Central memory CD8-positive, alpha-beta T cell (primary cell): ENCODE results near the gene COL19A1.
A peak's percentile ranks its signal among the peaks of the same experiment; 100 is the strongest.

ENCODE experiments used
- ATAC-seq: fragments of 150-1000 bp; cut with Tn5 transposase; replicated peaks from 2 replicates; pipeline ENCODE4 v1.10.0; 2022; ENCODE audit warnings: mild to moderate bottlenecking, moderate FRiP score, moderate number of reproducible peaks; ENCODE audit not compliant: poor library complexity, severe bottlenecking; ENCODE audit errors: extremely low read depth
- DNase-seq, 2 donors: peaks; one replicate each; pipeline ENCODE4 v3.0.0; 2021; ENCODE audit warnings: low spot score in 2 of 2
- H3K27ac Mint-ChIP-seq: one replicate; pipeline ENCODE4 v1.8.0; 2022; ENCODE audit warnings: low read depth, mild to moderate bottlenecking, moderate library complexity, mixed read lengths
- H3K27me3 Mint-ChIP-seq: one replicate; pipeline ENCODE4 v1.8.0; 2022; ENCODE audit warnings: mixed read lengths
- H3K36me3 Mint-ChIP-seq: one replicate; pipeline ENCODE4 v1.8.0; 2022; ENCODE audit warnings: mild to moderate bottlenecking, moderate library complexity, mixed read lengths; ENCODE audit not compliant: insufficient read depth
- H3K4me1 Mint-ChIP-seq: one replicate; pipeline ENCODE4 v1.8.0; 2022; ENCODE audit warnings: mixed read lengths
- H3K4me3 Mint-ChIP-seq: one replicate; pipeline ENCODE4 v1.8.0; 2022; ENCODE audit warnings: mild to moderate bottlenecking, moderate library complexity, mixed read lengths
- H3K9me3 Mint-ChIP-seq: one replicate; pipeline ENCODE4 v1.8.0; 2022; ENCODE audit warnings: mixed read lengths

COL19A1 gene

DNA sequence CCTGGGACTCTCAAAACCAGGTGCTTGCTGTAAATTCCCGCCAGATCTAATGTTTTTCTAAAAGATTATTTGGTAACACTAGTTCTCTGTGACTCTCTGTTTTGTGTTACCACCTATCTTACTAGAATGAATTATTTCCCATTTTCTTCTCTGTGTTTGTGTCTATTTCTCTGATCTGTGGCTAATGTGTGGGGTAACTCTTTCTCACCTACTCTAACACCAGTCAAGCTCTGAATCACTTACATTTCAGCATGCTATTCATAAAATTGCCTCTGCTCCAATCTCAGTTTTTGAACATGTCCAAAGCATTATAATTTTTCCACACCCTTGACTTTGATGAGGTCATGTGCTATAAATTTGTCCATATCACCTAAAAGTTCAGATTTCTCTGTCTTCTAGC is 23.2 kb upstream of the COL19A1 start:
- no peak for DNase-seq
- ATAC-seq = no peak
- H3K4me1 Mint-ChIP-seq = no peaks in the 10 kb centered on the region
- H3K4me3 Mint-ChIP-seq = no peak overlapping the region
- H3K27ac Mint-ChIP-seq = no peak overlapping the region
- H3K9me3 Mint-ChIP-seq = no peaks in the 10 kb centered on the region
- peaks cover 79% of the 10 kb centered on the region for H3K27me3 Mint-ChIP-seq
- no peaks in the 10 kb centered on the region for H3K36me3 Mint-ChIP-seq

DNA sequence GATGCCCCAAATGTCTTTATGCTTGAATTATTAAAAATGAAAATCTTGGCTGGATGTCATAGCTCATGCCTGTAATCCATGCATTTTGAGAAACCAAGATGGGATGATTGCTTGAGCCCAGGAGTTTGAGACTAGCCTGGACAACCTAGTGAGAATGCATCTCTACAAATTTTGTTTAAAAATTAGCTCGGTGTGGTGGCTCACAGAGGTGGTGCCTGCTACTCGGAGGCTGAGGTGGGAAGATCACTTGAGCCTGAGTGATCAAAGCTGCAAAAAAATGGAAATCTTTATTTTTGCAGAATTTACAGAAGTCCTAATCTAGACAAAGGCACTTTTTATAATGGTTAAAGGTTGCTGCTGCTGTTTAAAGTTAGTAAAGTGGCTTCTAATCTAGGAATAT is 20.0 kb upstream of the COL19A1 start:
- peaks cover 60% of the 10 kb centered on the region for H3K27me3 Mint-ChIP-seq
- H3K4me3 Mint-ChIP-seq = no peak overlapping the region
- ATAC-seq = no peak

DNA sequence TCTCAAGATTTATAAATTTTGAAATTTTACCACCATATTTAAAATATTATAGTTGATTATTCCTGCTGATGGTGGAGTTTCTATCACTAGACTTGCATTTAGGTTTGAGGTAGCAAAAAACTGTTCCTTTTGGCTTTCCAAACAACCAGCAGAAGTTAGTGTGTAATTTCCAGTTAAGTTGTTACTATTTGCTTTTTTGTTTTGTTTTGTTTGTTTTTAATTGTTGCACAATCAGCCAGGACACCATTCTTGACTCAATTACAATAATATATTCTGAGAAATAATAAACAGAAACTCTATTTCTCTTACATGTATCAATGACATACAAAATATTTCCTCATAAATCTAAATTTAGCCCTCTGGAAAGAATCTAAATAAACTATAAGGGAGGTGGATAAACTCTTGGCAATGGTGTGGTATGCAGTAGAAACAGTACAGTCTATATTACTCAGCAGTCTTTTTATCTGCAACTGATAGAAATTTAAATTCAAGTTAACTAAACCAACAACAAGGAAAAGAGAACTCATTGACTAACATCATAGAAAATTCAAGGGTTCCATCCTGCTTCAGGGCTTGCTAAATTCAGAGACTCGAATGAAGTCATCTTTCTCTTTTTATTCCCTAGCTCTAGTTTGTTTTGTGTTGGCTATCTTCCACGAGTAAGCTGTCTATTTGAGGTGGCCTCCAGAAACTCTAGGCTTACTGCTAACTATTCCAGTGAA is 19.4 kb upstream of the COL19A1 start:
- no peak for ATAC-seq
- H3K36me3 Mint-ChIP-seq = no peaks in the 10 kb centered on the region
- H3K4me3 Mint-ChIP-seq = no peak overlapping the region
- no peak for DNase-seq
- no peak overlapping the region for H3K27ac Mint-ChIP-seq
- no peaks in the 10 kb centered on the region for H3K9me3 Mint-ChIP-seq
- H3K27me3 Mint-ChIP-seq = peaks cover 54% of the 10 kb centered on the region
- no peaks in the 10 kb centered on the region for H3K4me1 Mint-ChIP-seq

More for the DNA sequence above, 20.0 kb upstream of the COL19A1 start:
- no peaks in the 10 kb centered on the region for H3K36me3 Mint-ChIP-seq
- DNase-seq = no peak
- H3K4me1 Mint-ChIP-seq = no peaks in the 10 kb centered on the region
- H3K9me3 Mint-ChIP-seq = no peaks in the 10 kb centered on the region
- H3K27ac Mint-ChIP-seq = no peak overlapping the region

DNA sequence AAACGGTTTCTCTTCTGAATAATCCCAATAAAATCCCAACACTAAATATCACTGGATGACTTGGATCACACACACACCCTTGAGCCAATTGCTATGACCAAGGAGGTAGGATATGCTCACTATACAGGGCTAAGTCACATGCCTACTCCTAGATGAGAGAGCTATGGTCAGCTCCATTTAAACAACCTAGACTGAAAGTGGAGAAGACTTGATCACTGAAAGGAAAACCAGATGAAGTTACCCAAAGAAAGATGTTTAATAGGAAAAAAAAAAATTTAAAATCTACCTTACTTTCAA is 18.9 kb upstream of the COL19A1 start:
- ATAC-seq (no peak), DNase-seq (no peak)
- H3K36me3 Mint-ChIP-seq = no peaks in the 10 kb centered on the region
- no peak overlapping the region for H3K27ac Mint-ChIP-seq
- no peak overlapping the region for H3K4me3 Mint-ChIP-seq
- H3K27me3 Mint-ChIP-seq = peaks cover 51% of the 10 kb centered on the region
- no peaks in the 10 kb centered on the region for H3K4me1 Mint-ChIP-seq
- H3K9me3 Mint-ChIP-seq = no peaks in the 10 kb centered on the region

DNA sequence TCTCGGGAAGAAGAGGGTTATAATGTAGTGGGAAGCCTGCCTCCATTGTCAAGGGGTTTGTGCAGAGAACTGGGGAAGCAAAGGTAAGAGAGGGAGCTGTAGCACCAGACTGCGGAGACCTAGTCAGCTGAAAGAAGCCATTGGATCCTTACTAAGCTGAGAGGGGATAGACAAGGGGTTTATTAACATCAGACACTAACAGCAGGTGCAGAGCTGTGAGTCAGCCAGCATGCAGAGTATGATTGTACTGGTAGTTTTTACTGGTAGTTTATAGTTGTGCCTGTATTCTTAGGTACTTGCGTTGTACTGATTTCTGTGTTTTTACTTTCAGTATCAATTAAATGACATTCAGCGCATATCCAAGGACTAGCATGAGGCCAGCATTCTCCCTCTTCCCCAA is 17.8 kb upstream of the COL19A1 start:
- no peak for ATAC-seq
- Mint-ChIP-seq H3K9me3 (peaks cover 5% of the 10 kb centered on the region), H3K36me3 (peaks cover 1% of the 10 kb centered on the region), H3K27ac (no peak overlapping the region), H3K4me3 (no peak overlapping the region), H3K4me1 (no peaks in the 10 kb centered on the region), H3K27me3 (peaks cover 51% of the 10 kb centered on the region)
- no peak for DNase-seq

DNA sequence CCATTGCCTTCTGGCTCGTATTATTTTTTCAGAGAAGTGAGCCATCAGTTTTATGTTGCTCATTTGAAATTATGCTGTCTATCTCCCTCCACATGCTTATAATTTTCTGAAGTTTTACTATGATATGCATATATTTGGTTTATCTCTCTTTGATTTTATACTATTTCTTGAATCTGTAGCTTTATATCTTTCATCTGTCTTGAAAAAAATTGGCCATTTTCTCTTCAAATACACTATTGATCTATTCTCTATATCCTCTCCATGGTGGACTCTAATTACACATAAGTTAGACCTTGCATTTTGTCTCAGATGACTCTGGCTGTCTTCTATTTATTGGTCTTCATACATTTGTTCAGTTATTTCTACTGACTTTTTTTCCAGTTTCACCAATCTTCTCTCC is 13.7 kb upstream of the COL19A1 start:
- peaks cover 5% of the 10 kb centered on the region for H3K9me3 Mint-ChIP-seq
- no peak for ATAC-seq
- H3K27me3 Mint-ChIP-seq = peaks cover 58% of the 10 kb centered on the region
- no peaks in the 10 kb centered on the region for H3K4me1 Mint-ChIP-seq
- H3K27ac Mint-ChIP-seq = no peak overlapping the region
- no peak for DNase-seq
- no peak overlapping the region for H3K4me3 Mint-ChIP-seq
- peaks cover 1% of the 10 kb centered on the region for H3K36me3 Mint-ChIP-seq

DNA sequence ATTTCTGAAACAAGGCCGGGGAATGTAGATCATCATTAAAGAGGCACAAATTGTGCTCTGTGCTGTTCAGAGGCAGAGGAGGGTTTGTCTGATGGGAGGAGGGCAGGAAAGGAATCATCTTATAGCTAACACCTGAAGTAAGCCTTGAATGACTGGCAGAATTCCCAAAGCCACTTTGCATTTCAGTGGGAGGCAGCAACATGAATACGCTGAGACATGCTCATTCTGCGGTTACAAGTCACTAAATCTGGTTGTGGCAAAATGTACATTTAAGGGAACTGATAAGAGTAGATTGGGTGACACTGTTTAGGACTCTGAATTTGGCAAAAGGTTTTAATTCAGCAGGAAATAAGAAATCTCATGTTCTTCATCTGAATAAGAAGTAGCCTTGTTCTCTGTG is 4.4 kb upstream of the COL19A1 start:
- H3K9me3 Mint-ChIP-seq = no peaks in the 10 kb centered on the region
- peaks cover 12% of the 10 kb centered on the region for H3K4me1 Mint-ChIP-seq
- DNase-seq (no peak), ATAC-seq (no peak)
- H3K36me3 Mint-ChIP-seq = no peaks in the 10 kb centered on the region
- H3K4me3 Mint-ChIP-seq = no peak overlapping the region
- H3K27me3 Mint-ChIP-seq = peaks cover 76% of the 10 kb centered on the region
- no peak overlapping the region for H3K27ac Mint-ChIP-seq

DNA sequence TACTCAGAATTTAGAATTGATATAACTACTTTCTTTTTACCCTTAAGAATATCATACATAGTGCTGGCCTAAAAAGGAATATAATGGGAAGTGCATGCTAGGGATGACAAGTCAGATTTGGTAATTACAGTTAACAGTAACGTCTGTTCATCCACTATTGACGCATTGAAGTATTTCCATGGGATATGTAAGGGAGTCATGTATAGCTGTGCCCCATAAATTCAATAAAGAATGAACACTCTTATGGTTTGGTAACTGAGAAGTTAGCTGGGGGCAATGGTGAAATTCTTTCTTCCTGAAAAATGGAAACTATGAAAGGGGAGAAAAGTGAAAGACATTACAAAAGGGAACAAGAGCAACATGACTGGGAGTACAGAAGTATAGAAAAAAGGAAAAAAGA is 2.6 kb upstream of the COL19A1 start:
- H3K36me3 Mint-ChIP-seq = no peaks in the 10 kb centered on the region
- H3K27me3 Mint-ChIP-seq = peaks cover 73% of the 10 kb centered on the region
- H3K4me1 Mint-ChIP-seq = peaks cover 18% of the 10 kb centered on the region
- DNase-seq (no peak), ATAC-seq (no peak)
- H3K27ac Mint-ChIP-seq = no peak overlapping the region
- no peak overlapping the region for H3K4me3 Mint-ChIP-seq
- no peaks in the 10 kb centered on the region for H3K9me3 Mint-ChIP-seq

DNA sequence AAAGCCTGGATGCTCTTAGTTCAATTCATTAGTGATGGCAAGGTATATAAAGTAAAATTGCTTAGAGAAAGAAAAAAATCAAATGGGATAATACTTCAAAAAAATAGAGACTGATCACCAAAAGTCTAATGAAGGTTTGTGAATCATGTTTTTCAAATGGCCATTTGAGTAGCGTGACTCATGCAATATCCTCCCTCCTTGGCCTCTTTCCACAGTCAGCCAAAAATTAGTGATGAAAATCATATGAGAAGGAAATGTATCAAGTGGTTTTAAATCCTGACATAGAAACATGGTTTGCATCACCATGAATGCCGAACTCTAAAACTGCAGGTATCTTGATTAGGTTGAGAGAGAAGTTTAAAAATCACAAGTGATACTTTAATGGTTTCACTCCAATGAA is 1.2 kb upstream of the COL19A1 start:
- Mint-ChIP-seq H3K4me3 (no peak overlapping the region), H3K4me1 (peaks cover 18% of the 10 kb centered on the region), H3K9me3 (no peaks in the 10 kb centered on the region), H3K36me3 (no peaks in the 10 kb centered on the region), H3K27ac (no peak overlapping the region), H3K27me3 (peaks cover 68% of the 10 kb centered on the region)
- DNase-seq (no peak), ATAC-seq (no peak)

DNA sequence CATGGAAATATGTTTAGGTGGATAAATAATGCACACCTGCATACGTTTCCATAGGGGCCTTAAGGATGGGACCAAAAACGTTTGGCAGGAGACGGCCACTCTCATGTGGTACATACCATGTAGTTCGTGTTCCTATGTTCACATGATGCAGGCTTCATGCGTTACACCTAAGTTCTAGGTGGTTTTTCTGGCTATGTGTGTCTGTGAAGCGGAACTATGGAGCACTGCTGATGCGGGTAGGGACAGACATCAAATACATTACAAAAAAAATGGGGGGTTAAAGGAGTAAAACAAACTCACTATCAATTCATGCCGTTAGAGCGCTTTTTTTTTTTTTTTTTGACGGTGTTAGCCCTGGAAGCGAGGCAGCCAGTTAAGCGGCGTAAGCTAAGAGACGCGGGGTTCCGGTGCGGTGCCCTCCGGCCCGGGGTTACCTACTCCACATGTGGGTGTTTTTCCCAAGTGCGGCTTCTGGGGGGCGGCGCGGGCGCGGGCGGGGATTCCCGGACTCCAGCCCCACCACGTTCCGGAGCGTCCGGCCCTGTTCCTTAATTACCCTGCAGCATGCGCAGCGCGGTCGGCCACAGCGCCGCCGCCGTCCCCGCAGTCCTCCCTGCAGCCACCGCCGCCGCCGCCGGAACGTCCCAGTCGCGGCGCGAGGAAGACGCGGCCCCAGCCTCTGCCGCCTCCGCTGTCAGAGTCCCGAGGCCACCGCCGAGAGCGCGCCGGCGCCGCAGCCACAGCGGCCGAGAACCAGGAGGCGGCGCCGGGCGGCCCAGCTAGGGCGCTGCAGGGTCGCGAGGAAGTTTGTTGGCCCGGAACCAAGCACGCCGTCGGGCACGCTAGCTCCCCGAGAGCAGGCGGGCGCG is 648 bp downstream of the COL19A1 start:
- peak; percentile 77 for ATAC-seq
- DNase-seq = peak; percentile 22 to 46
- Mint-ChIP-seq H3K27ac (no peak overlapping the region), H3K4me3 (peak overlapping the region; percentile 73), H3K27me3 (peaks cover 62% of the 10 kb centered on the region), H3K36me3 (peaks cover 3% of the 10 kb centered on the region), H3K4me1 (peaks cover 18% of the 10 kb centered on the region), H3K9me3 (no peaks in the 10 kb centered on the region)

DNA sequence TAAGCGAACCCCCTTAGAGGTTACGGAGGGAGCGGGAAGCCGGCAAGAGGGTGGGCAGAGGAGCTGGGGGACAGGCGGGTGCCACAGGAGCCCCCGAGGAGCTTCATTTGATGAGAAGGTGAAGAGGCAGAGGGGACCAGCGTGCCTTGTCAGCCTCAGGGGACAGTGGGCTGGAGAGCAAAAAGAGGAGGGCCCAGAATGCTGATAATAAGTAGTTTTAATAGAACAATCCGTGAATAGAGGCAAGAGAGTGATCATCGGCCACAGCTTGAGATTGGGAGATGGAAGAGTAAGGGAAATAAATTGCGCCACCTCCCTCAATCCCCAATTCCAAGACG is 1.3 kb downstream of the COL19A1 start:
- ATAC-seq (no peak), DNase-seq (no peak)
- Mint-ChIP-seq H3K9me3 (no peaks in the 10 kb centered on the region), H3K36me3 (peaks cover 3% of the 10 kb centered on the region), H3K27ac (no peak overlapping the region), H3K4me1 (peaks cover 18% of the 10 kb centered on the region), H3K4me3 (peak overlapping the region; percentile 73), H3K27me3 (peaks cover 60% of the 10 kb centered on the region)

DNA sequence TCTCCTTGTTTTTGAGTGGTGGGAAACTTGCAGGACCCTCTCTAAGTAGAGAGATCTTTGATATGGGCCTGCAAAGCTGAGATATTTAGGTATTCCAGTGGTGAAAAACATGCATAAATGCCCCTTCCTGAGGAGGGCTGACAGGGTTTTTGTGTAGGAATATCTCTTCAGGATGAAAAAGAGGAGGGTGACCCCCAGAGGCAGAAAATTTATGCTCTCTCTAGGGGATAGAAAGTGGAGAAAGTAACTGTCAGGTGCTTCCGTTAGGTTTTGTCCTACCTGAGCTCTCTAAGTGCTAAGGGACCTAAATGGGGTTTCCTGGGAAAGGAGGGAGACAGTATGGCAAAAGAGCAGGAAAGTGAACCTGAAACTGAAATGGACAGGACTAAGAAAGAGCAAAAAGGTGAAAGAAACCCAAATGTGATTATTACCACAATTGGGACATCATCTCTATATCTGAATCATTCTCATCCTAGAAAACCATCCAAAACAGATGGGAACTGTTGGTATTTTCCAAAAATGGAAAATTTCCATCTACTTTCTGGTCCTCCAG is 2.0 kb downstream of the COL19A1 start:
- H3K4me1 Mint-ChIP-seq = peaks cover 18% of the 10 kb centered on the region
- H3K4me3 Mint-ChIP-seq = peak overlapping the region; percentile 73
- DNase-seq (no peak), ATAC-seq (no peak)
- H3K27ac Mint-ChIP-seq = no peak overlapping the region
- H3K36me3 Mint-ChIP-seq = peaks cover 3% of the 10 kb centered on the region
- no peaks in the 10 kb centered on the region for H3K9me3 Mint-ChIP-seq
- peaks cover 59% of the 10 kb centered on the region for H3K27me3 Mint-ChIP-seq

DNA sequence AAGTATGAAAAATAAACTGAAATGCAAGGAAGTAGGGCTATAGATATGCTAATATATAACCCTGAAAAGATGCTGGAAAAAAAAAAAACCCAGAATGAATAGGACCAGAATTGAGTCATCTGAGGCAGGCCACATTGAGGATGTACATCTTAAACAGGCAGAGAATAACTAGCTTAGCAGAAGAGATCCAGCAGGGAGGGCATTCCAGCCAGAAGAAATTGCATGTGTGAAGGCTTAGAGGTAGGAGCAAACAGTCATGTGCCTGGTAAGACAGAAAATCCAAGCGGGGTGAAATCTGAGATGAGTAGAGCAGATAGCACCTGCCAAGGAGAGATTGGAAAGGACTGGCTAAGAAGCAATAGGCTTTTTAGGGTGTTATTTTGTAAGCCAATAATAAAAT is 2.6 kb downstream of the COL19A1 start:
- Mint-ChIP-seq H3K4me1 (peaks cover 18% of the 10 kb centered on the region), H3K4me3 (no peak overlapping the region)

More for the DNA sequence above, 2.6 kb downstream of the COL19A1 start:
- H3K36me3 Mint-ChIP-seq = peaks cover 3% of the 10 kb centered on the region
- DNase-seq = no peak
- H3K27ac Mint-ChIP-seq = no peak overlapping the region
- peaks cover 58% of the 10 kb centered on the region for H3K27me3 Mint-ChIP-seq
- H3K9me3 Mint-ChIP-seq = no peaks in the 10 kb centered on the region
- ATAC-seq = no peak
